ENCODE results near the gene ZNF202.
"Not testable (repeated sequence)": the region's sequence is repeated elsewhere in the genome, so short reads cannot be mapped to it uniquely, and the experiment has no call there.

The ZNF202 gene

GRCh38 chr11:123741159-123742030 lies at the start of gene ZNF202:
TSS of gene ZNF202 (minus strand) at chr11:123741660. CDS start at chr11:123730888, 10,772 bp downstream.
- DNase-seq (ENCODE audit: low spot score), result peak; percentile 86

- no peak for DNase-seq (ENCODE audit: low spot score)
These were observed 42.1 kb upstream of the ZNF202 start for GRCh38 chr11:123783536-123783935.

GRCh38 chr11:123778511-123778910 lies 37.1 kb upstream of the ZNF202 start:
- no peak for DNase-seq (ENCODE audit: low spot score)

- no peak for DNase-seq (ENCODE audit: low spot score)
These were observed 34.5 kb upstream of the ZNF202 start for GRCh38 chr11:123775715-123776549.

- DNase-seq (ENCODE audit: low spot score), result no peak
These were observed 33.8 kb upstream of the ZNF202 start for GRCh38 chr11:123775289-123775688.

GRCh38 chr11:123773959-123774358 lies 32.5 kb upstream of the ZNF202 start:
- no peak for DNase-seq (ENCODE audit: low spot score)

- DNase-seq (ENCODE audit: low spot score), result no peak
These were observed 31.6 kb upstream of the ZNF202 start for GRCh38 chr11:123773026-123773425.

GRCh38 chr11:123771664-123772063 lies 30.2 kb upstream of the ZNF202 start:
- DNase-seq (ENCODE audit: low spot score), result no peak

- DNase-seq (ENCODE audit: low spot score), result no peak
These were observed 29.3 kb upstream of the ZNF202 start for GRCh38 chr11:123770712-123771111.

- no peak for DNase-seq (ENCODE audit: low spot score)
These were observed 24.1 kb upstream of the ZNF202 start for GRCh38 chr11:123765601-123766000.

- DNase-seq (ENCODE audit: low spot score), result no peak
These were observed 21.0 kb upstream of the ZNF202 start for GRCh38 chr11:123762422-123762821.

- DNase-seq (ENCODE audit: low spot score), result no peak
These were observed 19.4 kb upstream of the ZNF202 start for GRCh38 chr11:123760894-123761293.

GRCh38 chr11:123757976-123758375 lies 16.5 kb upstream of the ZNF202 start:
- DNase-seq (ENCODE audit: low spot score), result no peak

- DNase-seq (ENCODE audit: low spot score), result no peak
These were observed 14.4 kb upstream of the ZNF202 start for GRCh38 chr11:123755813-123756212.

GRCh38 chr11:123755344-123755743 lies 13.9 kb upstream of the ZNF202 start:
- no peak for DNase-seq (ENCODE audit: low spot score)

GRCh38 chr11:123754101-123754568 lies 12.7 kb upstream of the ZNF202 start, which contains the start of gene OR6X1:
TSS of gene OR6X1 (minus strand) at chr11:123754518. CDS start at chr11:123754518, 0 bp downstream.
- no peak for DNase-seq (ENCODE audit: low spot score)

GRCh38 chr11:123753110-123753509 lies 11.7 kb upstream of the ZNF202 start:
- no peak for DNase-seq (ENCODE audit: low spot score)

GRCh38 chr11:123751781-123752180 lies 10.3 kb upstream of the ZNF202 start:
- no peak for DNase-seq (ENCODE audit: low spot score)

GRCh38 chr11:123748349-123748748 lies 6.9 kb upstream of the ZNF202 start:
- DNase-seq (ENCODE audit: low spot score), result not testable (repeated sequence)

GRCh38 chr11:123745764-123746451 lies 4.4 kb upstream of the ZNF202 start:
- DNase-seq (ENCODE audit: low spot score), result no peak

- DNase-seq (ENCODE audit: low spot score), result no peak
These were observed 1.3 kb upstream of the ZNF202 start for GRCh38 chr11:123742724-123743120.
